GM19035 (cell line): Measurements from ENCODE around the gene NVL.
A peak's percentile ranks its signal among the peaks of the same experiment; 100 is the strongest.

Experiments used
- ATAC-seq: cut with Tn5 transposase; IDR thresholded peaks from one replicate; pipeline ENCODE4 v1.9.1; 2021; ENCODE audit not compliant: unreplicated experiment

Gene NVL

GRCh38 chr1:224289396-224289795, 40.6 kb downstream of the NVL start:
- no peak for ATAC-seq

GRCh38 chr1:224287714-224288113, 42.3 kb downstream of the NVL start:
- ATAC-seq: no peak

GRCh38 chr1:224282140-224282539, 47.8 kb downstream of the NVL start:
- no peak for ATAC-seq

GRCh38 chr1:224276771-224277487, 53.0 kb downstream of the NVL start:
- no peak for ATAC-seq

- ATAC-seq: no peak
Measured at GRCh38 chr1:224274970-224275626, 54.9 kb downstream of the NVL start.

- ATAC-seq: no peak
Measured at GRCh38 chr1:224273641-224274040, 56.3 kb downstream of the NVL start.

- ATAC-seq: no peak
Measured at GRCh38 chr1:224271106-224271505, 58.9 kb downstream of the NVL start.

GRCh38 chr1:224267925-224268324, 62.0 kb downstream of the NVL start:
- ATAC-seq: no peak

- ATAC-seq: no peak
Measured at GRCh38 chr1:224266915-224267856, 62.8 kb downstream of the NVL start.

GRCh38 chr1:224266105-224266914, 63.7 kb downstream of the NVL start:
- ATAC-seq: peak; percentile 62

GRCh38 chr1:224264321-224264720, 65.7 kb downstream of the NVL start:
- ATAC-seq: no peak

GRCh38 chr1:224262373-224263054, 67.5 kb downstream of the NVL start:
- no peak for ATAC-seq

- no peak for ATAC-seq
Measured at GRCh38 chr1:224259986-224260385, 70.0 kb downstream of the NVL start.

GRCh38 chr1:224258351-224258750, 71.6 kb downstream of the NVL start:
- no peak for ATAC-seq

- no peak for ATAC-seq
Measured at GRCh38 chr1:224256640-224257039, 73.3 kb downstream of the NVL start.

- no peak for ATAC-seq
Measured at GRCh38 chr1:224253721-224254120, 76.3 kb downstream of the NVL start.

- no peak for ATAC-seq
Measured at GRCh38 chr1:224252479-224252878, 77.5 kb downstream of the NVL start.

GRCh38 chr1:224251741-224252146, 78.2 kb downstream of the NVL start:
- ATAC-seq: no peak

GRCh38 chr1:224245188-224245587, 84.8 kb downstream of the NVL start:
- ATAC-seq: no peak

- no peak for ATAC-seq
Measured at GRCh38 chr1:224238756-224239155, 91.2 kb downstream of the NVL start.
